K562 (cell line): ENCODE measurements around the gene WNK1. TPM values are rescaled to one million over a fixed set of nuclear protein-coding genes. Genes with fewer than 3 reads are reported as not detected.

ENCODE experiments used
- ATAC-seq: fragments of 200-7000 bp; cut with Tn5 transposase; 3 replicates; pipeline ENCODE4 v1.9.1; 2020; ENCODE audit warnings: moderate library complexity
- BruUV-seq: library from RNA; stranded (reverse); fragments of 400-500 nt; replicated peaks from 2 replicates; lab custom pipeline; 2021; lab: Mats Ljungman, UMichigan
- CTCF ChIA-PET: fragments of 300-600 bp; formaldehyde crosslinking; extraction: SDS; loops from one replicate; lab custom pipeline; 2021; ENCODE audit warnings: low intra/inter-chr PET ratio; lab: Yijun Ruan, JAX
- POLR2A ChIA-PET: fragments of 300-600, 350-650 bp; sonication (Branson Sonifier 250); formaldehyde crosslinking; extraction: SDS; loops from one replicate; lab custom pipeline; 2021; ENCODE audit warnings: antibody characterized with exemption, inconsistent platforms; lab: Yijun Ruan, JAX
- DNase-seq, 4 experiments: peaks; one replicate each; pipeline versions ENCODE4 v3.0.0 to v3.0.0-alpha.2; 2011 to 2018; ENCODE audit warnings: low spot score in 3 of 4, mixed read lengths in 3 of 4; ENCODE audit errors: extremely low read depth in 1 of 4
- FAIRE-seq: peaks from 2 replicates; lab custom pipeline; 2011; peaks lifted over from hg19 to GRCh38; lab: Jason Lieb, UNC
- H2AFZ ChIP-seq: 2 replicates; pipeline ENCODE4 v1.6.0; 2011; ENCODE audit warnings: low read depth, low read length, control low read depth, inconsistent platforms
- H3K27ac ChIP-seq: fragments of 200-600 bp; 3 replicates; pipeline ENCODE4 v1.8.0; 2011; ENCODE audit warnings: low read depth, mild to moderate bottlenecking, control low read depth, inconsistent platforms, low read length, moderate library complexity, mixed read lengths; ENCODE audit errors: extremely low read depth
- H3K27me3 ChIP-seq, 2 experiments: fragments of 300-600 bp in 1 of 2; 2 replicates in 1 of 2; 3 replicates in 1 of 2; pipeline versions ENCODE4 v1.6.0 to v1.8.0; 2011; ENCODE audit warnings: inconsistent platforms in 2 of 2, low read length in 2 of 2, mild to moderate bottlenecking in 1 of 2, mixed read lengths in 1 of 2, moderate library complexity in 1 of 2; ENCODE audit not compliant: control insufficient read depth in 2 of 2, insufficient read depth in 2 of 2
- H3K36me3 ChIP-seq: fragments of 300-600 bp; 3 replicates; pipeline ENCODE4 v1.8.0; 2011; ENCODE audit warnings: mild to moderate bottlenecking, low read length, inconsistent platforms; ENCODE audit not compliant: control insufficient read depth, insufficient read depth
- H3K4me1 ChIP-seq, 2 experiments: fragments of 200-600 bp in 1 of 2; replicated peaks in 1 of 2; 2 replicates in 1 of 2; 3 replicates in 1 of 2; pipeline versions ENCODE4 v1.5.1 to v1.8.0; 2011; ENCODE audit warnings: inconsistent platforms in 2 of 2, low read length in 2 of 2, mild to moderate bottlenecking in 1 of 2, mixed read lengths in 1 of 2, moderate library complexity in 1 of 2; ENCODE audit not compliant: control insufficient read depth in 2 of 2, insufficient read depth in 2 of 2
- H3K4me2 ChIP-seq: 2 replicates; pipeline ENCODE4 v1.6.1; 2011; ENCODE audit warnings: low read length, control low read depth, inconsistent platforms, mixed read lengths; ENCODE audit not compliant: insufficient read depth
- H3K4me3 ChIP-seq: fragments of 200-600 bp; sonication (generic), shearing (Covaris generic); 2 replicates; pipeline ENCODE4 v1.5.1; 2016; ENCODE audit warnings: control low read depth, inconsistent platforms
- H3K79me2 ChIP-seq: fragments of 200-600 bp; 3 replicates; pipeline ENCODE4 v1.8.0; 2011; ENCODE audit warnings: low read length, inconsistent platforms; ENCODE audit not compliant: control insufficient read depth, insufficient read depth
- H3K9ac ChIP-seq, 2 experiments: 2 replicates each; pipeline versions ENCODE4 v1.6.0 to v1.6.1; 2011; ENCODE audit warnings: low read depth in 2 of 2, low read length in 2 of 2, control low read depth in 1 of 2, inconsistent platforms in 1 of 2, mild to moderate bottlenecking in 1 of 2, mixed read lengths in 1 of 2; ENCODE audit not compliant: insufficient read depth in 1 of 2
- H3K9me1 ChIP-seq: one replicate; pipeline ENCODE4 v1.6.0; 2011; ENCODE audit warnings: inconsistent platforms, mild to moderate bottlenecking, low read length, moderate library complexity; ENCODE audit not compliant: control insufficient read depth, insufficient read depth
- H3K9me3 ChIP-seq: replicated peaks from 2 replicates; pipeline ENCODE4 v1.5.1; 2011; ENCODE audit warnings: low read depth, low read length, inconsistent platforms; ENCODE audit not compliant: control insufficient read depth, insufficient read depth
- H4K20me1 ChIP-seq: replicated peaks from 2 replicates; pipeline ENCODE4 v1.6.1; 2011; ENCODE audit warnings: low read length, inconsistent platforms, mixed read lengths; ENCODE audit not compliant: control insufficient read depth, insufficient read depth
- ARID2 ChIP-seq: fragments of 450-650 bp; IDR thresholded peaks from 2 replicates; pipeline ENCODE4 v1.6.1; 2017; ENCODE audit warnings: antibody characterized with exemption, mild to moderate bottlenecking
- ARID4B ChIP-seq: sonication (generic); formaldehyde crosslinking; IDR thresholded peaks from 2 replicates; pipeline ENCODE4 v1.8.0; 2022; ENCODE audit warnings: mild to moderate bottlenecking, missing genetic modification reagents
- CEBPB ChIP-seq: fragments of 450-650 bp; IDR thresholded peaks from 2 replicates; pipeline ENCODE4 v1.6.1; 2016; ENCODE audit warnings: missing genetic modification characterization, missing compliant biosample characterization
- CTBP1 ChIP-seq: fragments of 450-650 bp; IDR thresholded peaks from 2 replicates; pipeline ENCODE4 v1.6.1; 2016; ENCODE audit warnings: borderline replicate concordance
- NEUROD1 ChIP-seq: fragments of 150-350 bp; IDR thresholded peaks from 2 replicates; pipeline ENCODE4 v1.6.1; 2014; ENCODE audit warnings: borderline replicate concordance, low read length, low read depth; ENCODE audit not compliant: partially characterized antibody
- PHF8 ChIP-seq: fragments of 200-600 bp; sonication (generic); IDR thresholded peaks from 2 replicates; pipeline ENCODE4 v1.6.1; 2012; ENCODE audit warnings: mixed run types, mild to moderate bottlenecking, inconsistent platforms, low read length, moderate library complexity, borderline replicate concordance
- RBM34 ChIP-seq: fragments of 200-400 bp; formaldehyde crosslinking; IDR thresholded peaks from 2 replicates; pipeline ENCODE4 v1.6.1; 2018; ENCODE audit warnings: low read length, borderline replicate concordance; ENCODE audit not compliant: insufficient read depth
- ZNF143 ChIP-seq: sonication (generic); formaldehyde crosslinking; IDR thresholded peaks from 2 replicates; pipeline ENCODE4 v1.9.0; 2022; ENCODE audit warnings: mild to moderate bottlenecking, missing genetic modification reagents
- ZNF431 ChIP-seq: sonication (generic); formaldehyde crosslinking; IDR thresholded peaks from 2 replicates; pipeline ENCODE4 v1.8.0; 2022; ENCODE audit warnings: mild to moderate bottlenecking, missing genetic modification reagents
- ZNF518B ChIP-seq: fragments of 250-450 bp; sonication (Bioruptor Pico); IDR thresholded peaks from 2 replicates; pipeline ENCODE4 v1.5.0; 2021; ENCODE audit warnings: mild to moderate bottlenecking, moderate library complexity
- WGBS: fragments of 100-300 bp; shearing (Covaris generic); methylation state at CpG from one replicate; pipeline ENCODE4 v1.1.6; 2016; ENCODE audit warnings: low coverage, mixed read lengths; ENCODE audit not compliant: insufficient coverage; ENCODE audit errors: missing lambda C conversion rate; 5-methylcytosine and 5-hydroxymethylcytosine counted together
- in situ Hi-C: fragments of 300-500 bp; cut with MboI; formaldehyde crosslinking; loops from 4 replicates; pipeline ENCODE4 v1.15.0; 2018; ENCODE audit warnings: inconsistent platforms, mixed read lengths
- intact Hi-C: fragments of 100-400 bp; cut with micrococcal nuclease; formaldehyde crosslinking; loops from 2 replicates; pipeline ENCODE4 v1.14.2; 2022
- polyA plus RNA-seq, 8 experiments: library from polyadenylated mRNA; depleted of rRNA in 4 of 8; stranded (reverse) in 5 of 8; unstranded in 3 of 8; fragments of >200 nt; fragmentation: Nextera tagmentation in 2 of 8; fragmentation: Illumina TruSeq in 1 of 8; extraction: Ambion mirVana in 2 of 8; extraction: Trizol in 1 of 8; gene quantifications; 2 replicates each; pipeline versions ENCODE4 v1.2.1 to v1.2.3, GENCODE V29; 2011 to 2014; ENCODE audit warnings: inconsistent platforms in 1 of 8, missing spikeins in 1 of 8
- total RNA-seq, 7 experiments: library from RNA; depleted of rRNA in 6 of 7; stranded (reverse); fragments of >200 nt in 6 of 7; fragmentation: Illumina TruSeq in 2 of 7; extraction: Trizol in 2 of 7; gene quantifications; 2 replicates each; pipeline versions ENCODE4 v1.2.1 to v1.2.3, GENCODE V29; 2011 to 2021; ENCODE audit warnings: low replicate concordance in 1 of 7

Gene WNK1
- total and polyA plus RNA-seq, 9 of the 15 experiments (the other 6 are each of a cell fraction or from before 2014, with no cell fraction given), result 4.3 to 73.9 (median 31.0) TPM

GRCh38 chr12:752695-753610 is 574 bp downstream of the WNK1 start:
- H3K36me3 ChIP-seq, result peaks cover 4% of the 10 kb centered on the region; the same call in 1 of the 3 replicates
- intact Hi-C loops (loop anchor here (1.0 to 5.0 kb wide), 2 partner anchors 59 to 107 kb away; no protein-coding TSS in a partner anchor), in situ Hi-C loops (loop anchor here (5.0 kb wide), 1 partner anchor 181 kb away; no protein-coding TSS in a partner anchor)
- H3K79me2 ChIP-seq, result peaks cover 67% of the 10 kb centered on the region
- peaks cover 19% of the 10 kb centered on the region for H4K20me1 ChIP-seq
- no peaks in the 10 kb centered on the region for H3K9me1 ChIP-seq
- ChIA-PET POLR2A (interaction anchor here (0.6 to 2.7 kb wide), 5 partner anchors 16 to 201 kb away, joined by 3 to 10 read pairs (median 4); no protein-coding TSS in a partner anchor), CTCF (interaction anchor here (0.6 to 2.4 kb wide), 2 partner anchors 183 to 844 kb away, joined by 4 to 20 read pairs; no protein-coding TSS in a partner anchor)
- H3K4me3 ChIP-seq, result peak overlapping the region; percentile 61
- FAIRE-seq (no peak), DNase-seq (peak; percentile 57 to 72 (median 64)), ATAC-seq (peak; percentile 53)
- peaks cover 8 to 20% of the 10 kb centered on the region in 2 experiments; a peak in 4 of 5 replicates for H3K4me1 ChIP-seq
- no peaks in the 10 kb centered on the region for H3K9me3 ChIP-seq
- peak overlapping the region; percentile 86 for H3K4me2 ChIP-seq
- H3K27me3 ChIP-seq, result no peaks in the 10 kb centered on the region
- H3K9ac ChIP-seq, result peak overlapping the region; percentile 71 to 96; a peak in 3 of 4 replicates
- peak overlapping the region; percentile 57; the same call in 1 of the 2 replicates for H2AFZ ChIP-seq
- H3K27ac ChIP-seq, result peak overlapping the region; percentile 79
- WGBS, result 0% methylated on average over 31 of the region's 115 CpGs
- no TSS peak for BruUV-seq
- TF ChIP-seq ZNF143 (CRISPR knock-in tag) (no peak), RBM34 (0 out of 2 replicates have a peak, but pooled peaks have one; percentile 25), ARID4B (peak; percentile 32; the same call in 1 of the 2 replicates), ARID2 (no peak), NEUROD1 (no peak), CTBP1 (peak; percentile 61), ZNF431 (CRISPR knock-in tag) (peak; percentile 49; the same call in 1 of the 2 replicates), ZNF518B (CRISPR knock-in tag) (no peak), PHF8 (peak; percentile 67; the same call in 1 of the 2 replicates), CEBPB (no peak)
